ENCODE data around the gene COPS9. TPM values are rescaled to one million over a fixed set of nuclear protein-coding genes. Genes with fewer than 3 reads are reported as not detected.

COPS9 gene
- total RNA-seq, 1 experiment from 2014 or later: 134 TPM

DNA sequence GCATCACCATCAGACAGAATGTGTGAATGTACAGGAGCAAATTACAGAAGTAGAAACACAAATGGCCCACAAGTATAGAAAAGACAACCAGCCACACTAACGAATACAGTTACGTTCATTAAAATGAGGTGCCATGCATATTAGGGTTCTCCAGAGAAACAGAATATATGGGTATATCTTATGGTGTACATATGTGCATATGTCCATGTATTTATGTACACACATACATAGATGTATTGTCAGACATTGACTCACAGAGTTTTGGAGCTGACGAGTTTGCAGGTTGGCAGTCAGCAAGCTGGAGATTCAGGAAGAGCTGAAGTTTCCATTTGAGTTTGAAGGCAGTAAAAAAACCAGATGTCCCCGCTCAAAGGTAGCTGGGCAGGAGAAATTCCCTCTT, 33.0 kb downstream of the COPS9 start:
- ChIA-PET CTCF (no interaction called here), POLR2A (no interaction called here)
- in situ Hi-C loops (cut with HindIII; ENCODE audit: low pct_unique_long_range_greater_than_20kb, low sequenced_read_pairs): no loop called here
- DNase-seq (ENCODE audit: low read depth, low spot score) (no peak), ATAC-seq (no peak)
- no TSS peak for BruUV-seq (replicated peaks)
- no peaks in the 10 kb centered on the region for H3K4me1 ChIP-seq (ENCODE audit: control insufficient read depth, insufficient read depth, low read length)
- TF ChIP-seq SIN3A (IDR thresholded peaks at IDR 0.05; ENCODE audit: borderline replicate concordance, insufficient read depth, low read depth, low read length): no peak
- TF ChIP-seq POLR2AphosphoS5 (IDR thresholded peaks at IDR 0.05; ENCODE audit: low read depth, low read length): no peak
- TF ChIP-seq, protein P1, sequence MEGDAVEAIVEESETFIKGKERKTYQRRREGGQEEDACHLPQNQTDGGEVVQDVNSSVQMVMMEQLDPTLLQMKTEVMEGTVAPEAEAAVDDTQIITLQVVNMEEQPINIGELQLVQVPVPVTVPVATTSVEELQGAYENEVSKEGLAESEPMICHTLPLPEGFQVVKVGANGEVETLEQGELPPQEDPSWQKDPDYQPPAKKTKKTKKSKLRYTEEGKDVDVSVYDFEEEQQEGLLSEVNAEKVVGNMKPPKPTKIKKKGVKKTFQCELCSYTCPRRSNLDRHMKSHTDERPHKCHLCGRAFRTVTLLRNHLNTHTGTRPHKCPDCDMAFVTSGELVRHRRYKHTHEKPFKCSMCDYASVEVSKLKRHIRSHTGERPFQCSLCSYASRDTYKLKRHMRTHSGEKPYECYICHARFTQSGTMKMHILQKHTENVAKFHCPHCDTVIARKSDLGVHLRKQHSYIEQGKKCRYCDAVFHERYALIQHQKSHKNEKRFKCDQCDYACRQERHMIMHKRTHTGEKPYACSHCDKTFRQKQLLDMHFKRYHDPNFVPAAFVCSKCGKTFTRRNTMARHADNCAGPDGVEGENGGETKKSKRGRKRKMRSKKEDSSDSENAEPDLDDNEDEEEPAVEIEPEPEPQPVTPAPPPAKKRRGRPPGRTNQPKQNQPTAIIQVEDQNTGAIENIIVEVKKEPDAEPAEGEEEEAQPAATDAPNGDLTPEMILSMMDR (IDR thresholded peaks at IDR 0.05): no peak
- no peak for TF ChIP-seq TCF7L2 (IDR thresholded peaks at IDR 0.05; ENCODE audit: low read depth, low read length)
- TF ChIP-seq, protein P2, sequence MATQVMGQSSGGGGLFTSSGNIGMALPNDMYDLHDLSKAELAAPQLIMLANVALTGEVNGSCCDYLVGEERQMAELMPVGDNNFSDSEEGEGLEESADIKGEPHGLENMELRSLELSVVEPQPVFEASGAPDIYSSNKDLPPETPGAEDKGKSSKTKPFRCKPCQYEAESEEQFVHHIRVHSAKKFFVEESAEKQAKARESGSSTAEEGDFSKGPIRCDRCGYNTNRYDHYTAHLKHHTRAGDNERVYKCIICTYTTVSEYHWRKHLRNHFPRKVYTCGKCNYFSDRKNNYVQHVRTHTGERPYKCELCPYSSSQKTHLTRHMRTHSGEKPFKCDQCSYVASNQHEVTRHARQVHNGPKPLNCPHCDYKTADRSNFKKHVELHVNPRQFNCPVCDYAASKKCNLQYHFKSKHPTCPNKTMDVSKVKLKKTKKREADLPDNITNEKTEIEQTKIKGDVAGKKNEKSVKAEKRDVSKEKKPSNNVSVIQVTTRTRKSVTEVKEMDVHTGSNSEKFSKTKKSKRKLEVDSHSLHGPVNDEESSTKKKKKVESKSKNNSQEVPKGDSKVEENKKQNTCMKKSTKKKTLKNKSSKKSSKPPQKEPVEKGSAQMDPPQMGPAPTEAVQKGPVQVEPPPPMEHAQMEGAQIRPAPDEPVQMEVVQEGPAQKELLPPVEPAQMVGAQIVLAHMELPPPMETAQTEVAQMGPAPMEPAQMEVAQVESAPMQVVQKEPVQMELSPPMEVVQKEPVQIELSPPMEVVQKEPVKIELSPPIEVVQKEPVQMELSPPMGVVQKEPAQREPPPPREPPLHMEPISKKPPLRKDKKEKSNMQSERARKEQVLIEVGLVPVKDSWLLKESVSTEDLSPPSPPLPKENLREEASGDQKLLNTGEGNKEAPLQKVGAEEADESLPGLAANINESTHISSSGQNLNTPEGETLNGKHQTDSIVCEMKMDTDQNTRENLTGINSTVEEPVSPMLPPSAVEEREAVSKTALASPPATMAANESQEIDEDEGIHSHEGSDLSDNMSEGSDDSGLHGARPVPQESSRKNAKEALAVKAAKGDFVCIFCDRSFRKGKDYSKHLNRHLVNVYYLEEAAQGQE (IDR thresholded peaks at IDR 0.05; ENCODE audit: insufficient read depth in 1 of 2, low read depth in 2 of 2, low read length in 1 of 2): no peak
- no peak overlapping the region for H3K4me3 ChIP-seq (ENCODE audit: low read depth in 2 of 2, low read length in 2 of 2)
- H3K27ac ChIP-seq (ENCODE audit: low read length): no peak overlapping the region
- H3K27me3 ChIP-seq (ENCODE audit: control insufficient read depth, insufficient read depth, low read length): peaks cover 14% of the 10 kb centered on the region
- H3K36me3 ChIP-seq (ENCODE audit: control insufficient read depth, insufficient read depth, low read length): no peaks in the 10 kb centered on the region
- intact Hi-C loops (cut with micrococcal nuclease; ENCODE audit: unreplicated experiment): no loop called here
- no peaks in the 10 kb centered on the region for H3K9me3 ChIP-seq (ENCODE audit: control insufficient read depth, insufficient read depth, low read depth, low read length)

DNA sequence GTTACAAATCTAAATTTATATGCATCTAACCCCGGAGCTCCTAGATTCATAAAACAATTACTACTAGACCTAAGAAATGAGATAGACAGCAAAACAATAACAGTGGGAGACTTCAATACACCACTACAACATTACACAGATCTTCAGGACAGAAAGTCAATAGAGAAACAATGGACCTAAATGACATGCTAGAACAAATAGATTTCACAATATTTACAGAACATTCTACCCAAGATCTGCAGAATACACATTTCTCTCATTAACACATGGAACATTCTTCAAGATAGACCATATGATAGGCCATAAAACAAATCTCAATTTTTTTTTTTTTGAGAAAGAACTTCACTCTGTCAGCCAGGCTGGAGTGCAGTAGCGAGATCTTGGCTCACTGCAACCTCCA, 37.8 kb downstream of the COPS9 start:
- intact Hi-C loops (cut with micrococcal nuclease; ENCODE audit: unreplicated experiment): no loop called here
- ATAC-seq (no peak), DNase-seq (ENCODE audit: low read depth, low spot score) (no peak)
- TF ChIP-seq, protein P2 (IDR thresholded peaks at IDR 0.05; ENCODE audit: insufficient read depth in 1 of 2, low read depth in 2 of 2, low read length in 1 of 2): no peak
- TF ChIP-seq TCF7L2 (IDR thresholded peaks at IDR 0.05; ENCODE audit: low read depth, low read length) (no peak), SIN3A (IDR thresholded peaks at IDR 0.05; ENCODE audit: borderline replicate concordance, insufficient read depth, low read depth, low read length) (no peak), POLR2AphosphoS5 (IDR thresholded peaks at IDR 0.05; ENCODE audit: low read depth, low read length) (no peak)
- TF ChIP-seq, protein P1 (IDR thresholded peaks at IDR 0.05): no peak
- no peak overlapping the region for H3K4me3 ChIP-seq (ENCODE audit: low read depth in 2 of 2, low read length in 2 of 2)
- H3K27ac ChIP-seq (ENCODE audit: low read length): no peak overlapping the region
- ChIA-PET CTCF (no interaction called here), POLR2A (no interaction called here)
- H3K4me1 ChIP-seq (ENCODE audit: control insufficient read depth, insufficient read depth, low read length): no peaks in the 10 kb centered on the region
- no TSS peak for BruUV-seq (replicated peaks)
- peaks cover 49% of the 10 kb centered on the region for H3K27me3 ChIP-seq (ENCODE audit: control insufficient read depth, insufficient read depth, low read length)
- in situ Hi-C loops (cut with HindIII; ENCODE audit: low pct_unique_long_range_greater_than_20kb, low sequenced_read_pairs): no loop called here
- H3K9me3 ChIP-seq (ENCODE audit: control insufficient read depth, insufficient read depth, low read depth, low read length): no peaks in the 10 kb centered on the region
- no peaks in the 10 kb centered on the region for H3K36me3 ChIP-seq (ENCODE audit: control insufficient read depth, insufficient read depth, low read length)
